HEK293 (cell line): ENCODE measurements around the gene ITK.

Experiments used
- ZBTB1 ChIP-seq: fragments of 450-650 bp; formaldehyde crosslinking; IDR thresholded peaks from 2 replicates; pipeline ENCODE4 v1.5.1; 2016; ENCODE audit warnings: missing biosample characterization, missing genetic modification characterization
- TF ChIP-seq, protein P1 (sequence below): fragments of 450-650 bp; formaldehyde crosslinking; IDR thresholded peaks from 2 replicates; pipeline ENCODE4 v1.5.1; 2016; ENCODE audit warnings: missing biosample characterization, missing genetic modification characterization

DNA sequence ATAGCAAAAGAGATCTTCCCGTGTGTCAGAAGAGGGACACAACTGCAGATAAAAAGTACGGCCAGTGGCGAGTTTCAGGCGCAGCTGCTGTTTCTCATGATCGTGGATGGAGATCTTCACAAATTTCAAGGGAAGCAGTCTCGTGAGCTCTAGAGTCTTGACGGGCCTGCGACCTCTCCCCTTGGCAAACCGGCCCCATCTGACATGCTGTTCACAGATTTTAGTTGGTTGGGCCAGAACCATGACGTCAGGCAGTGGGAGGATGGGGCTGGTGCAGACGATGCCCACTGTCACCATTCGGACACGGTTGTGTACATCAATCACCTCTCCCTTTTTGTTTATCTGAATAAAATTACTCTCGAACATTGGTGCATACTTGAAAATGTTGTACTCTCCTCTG, 15.0 kb upstream of the ITK start:
- no peak for TF ChIP-seq ZBTB1 (tag by site-specific recombination)
- TF ChIP-seq, protein P1, sequence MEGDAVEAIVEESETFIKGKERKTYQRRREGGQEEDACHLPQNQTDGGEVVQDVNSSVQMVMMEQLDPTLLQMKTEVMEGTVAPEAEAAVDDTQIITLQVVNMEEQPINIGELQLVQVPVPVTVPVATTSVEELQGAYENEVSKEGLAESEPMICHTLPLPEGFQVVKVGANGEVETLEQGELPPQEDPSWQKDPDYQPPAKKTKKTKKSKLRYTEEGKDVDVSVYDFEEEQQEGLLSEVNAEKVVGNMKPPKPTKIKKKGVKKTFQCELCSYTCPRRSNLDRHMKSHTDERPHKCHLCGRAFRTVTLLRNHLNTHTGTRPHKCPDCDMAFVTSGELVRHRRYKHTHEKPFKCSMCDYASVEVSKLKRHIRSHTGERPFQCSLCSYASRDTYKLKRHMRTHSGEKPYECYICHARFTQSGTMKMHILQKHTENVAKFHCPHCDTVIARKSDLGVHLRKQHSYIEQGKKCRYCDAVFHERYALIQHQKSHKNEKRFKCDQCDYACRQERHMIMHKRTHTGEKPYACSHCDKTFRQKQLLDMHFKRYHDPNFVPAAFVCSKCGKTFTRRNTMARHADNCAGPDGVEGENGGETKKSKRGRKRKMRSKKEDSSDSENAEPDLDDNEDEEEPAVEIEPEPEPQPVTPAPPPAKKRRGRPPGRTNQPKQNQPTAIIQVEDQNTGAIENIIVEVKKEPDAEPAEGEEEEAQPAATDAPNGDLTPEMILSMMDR: no peak
